Measurements from ENCODE around the gene FAM177A1.
"Not testable (repeated sequence)": the region's sequence is repeated elsewhere in the genome, so short reads cannot be mapped to it uniquely, and the experiment has no call there.

Gene FAM177A1

GRCh38 chr14:35034944-35035554, 11.0 kb upstream of the FAM177A1 start:
- H3K27me3 ChIP-seq (replicated peaks; ENCODE audit: control insufficient read depth, insufficient read depth, low read length, poor library complexity, severe bottlenecking); H3K9me3 ChIP-seq (ENCODE audit: control insufficient read depth, low read length); DNase-seq; H3K36me3 ChIP-seq (ENCODE audit: control insufficient read depth, insufficient read depth, low read length); H3K4me1 ChIP-seq (ENCODE audit: control insufficient read depth, insufficient read depth, low read length, poor library complexity, severe bottlenecking); H3K27ac ChIP-seq (ENCODE audit: insufficient read depth, low read length, poor library complexity, severe bottlenecking); H3K4me3 ChIP-seq (ENCODE audit: insufficient read depth, low read depth, low read length, poor library complexity, severe bottlenecking): not testable (repeated sequence)

DNA sequence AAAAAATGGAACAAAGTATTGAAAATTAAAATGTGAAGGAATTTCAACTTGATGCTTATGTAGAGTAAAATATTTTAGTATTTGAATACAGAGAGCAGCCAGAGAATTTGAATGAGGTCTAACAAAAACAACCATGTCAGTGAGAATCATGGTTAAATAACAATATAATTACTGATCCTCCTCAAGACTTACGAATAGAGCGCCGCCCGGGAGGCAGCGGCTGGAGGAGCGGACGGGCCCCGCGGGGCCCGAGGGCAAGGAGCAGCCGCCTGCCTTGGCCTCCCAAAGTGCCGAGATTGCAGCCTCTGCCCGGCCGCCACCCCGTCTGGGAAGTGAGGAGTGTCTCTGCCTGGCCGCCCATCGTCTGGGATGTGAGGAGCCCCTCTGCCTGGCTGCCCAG, 7.8 kb upstream of the FAM177A1 start:
- H3K4me3 ChIP-seq (ENCODE audit: insufficient read depth, low read depth, low read length, poor library complexity, severe bottlenecking); DNase-seq; H3K4me1 ChIP-seq (ENCODE audit: control insufficient read depth, insufficient read depth, low read length, poor library complexity, severe bottlenecking); H3K9me3 ChIP-seq (ENCODE audit: control insufficient read depth, low read length); H3K36me3 ChIP-seq (ENCODE audit: control insufficient read depth, insufficient read depth, low read length); H3K27ac ChIP-seq (ENCODE audit: insufficient read depth, low read length, poor library complexity, severe bottlenecking); H3K27me3 ChIP-seq (replicated peaks; ENCODE audit: control insufficient read depth, insufficient read depth, low read length, poor library complexity, severe bottlenecking): not testable (repeated sequence)

DNA sequence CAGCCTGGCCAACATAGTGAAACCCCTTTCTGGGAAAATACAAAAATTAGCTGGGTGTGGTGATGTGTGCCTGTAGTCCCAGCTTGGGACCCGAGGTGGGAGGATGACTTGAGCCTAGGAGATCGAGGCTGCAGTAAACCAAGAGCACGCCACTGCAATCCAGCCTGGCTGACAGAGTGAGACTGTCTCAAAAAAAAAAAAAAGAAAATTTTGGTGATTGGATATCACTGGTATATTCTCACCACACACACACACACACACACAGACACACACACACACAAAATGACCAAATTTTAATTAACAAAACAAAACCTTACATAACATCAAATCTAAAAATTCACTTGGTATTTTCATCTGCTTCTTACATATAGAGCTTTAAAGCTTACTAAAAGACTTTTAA, 3.4 kb upstream of the FAM177A1 start:
- Histone ChIP-seq H3K4me1 (ENCODE audit: control insufficient read depth, insufficient read depth, low read length, poor library complexity, severe bottlenecking) (peaks cover 7% of the 10 kb centered on the region), H3K4me3 (ENCODE audit: insufficient read depth, low read depth, low read length, poor library complexity, severe bottlenecking) (no peak overlapping the region), H3K27ac (ENCODE audit: insufficient read depth, low read length, poor library complexity, severe bottlenecking) (no peak overlapping the region), H3K36me3 (ENCODE audit: control insufficient read depth, insufficient read depth, low read length) (no peaks in the 10 kb centered on the region), H3K9me3 (ENCODE audit: control insufficient read depth, low read length) (no peaks in the 10 kb centered on the region), H3K27me3 (replicated peaks; ENCODE audit: control insufficient read depth, insufficient read depth, low read length, poor library complexity, severe bottlenecking) (no peaks in the 10 kb centered on the region)
- no peak for DNase-seq

DNA sequence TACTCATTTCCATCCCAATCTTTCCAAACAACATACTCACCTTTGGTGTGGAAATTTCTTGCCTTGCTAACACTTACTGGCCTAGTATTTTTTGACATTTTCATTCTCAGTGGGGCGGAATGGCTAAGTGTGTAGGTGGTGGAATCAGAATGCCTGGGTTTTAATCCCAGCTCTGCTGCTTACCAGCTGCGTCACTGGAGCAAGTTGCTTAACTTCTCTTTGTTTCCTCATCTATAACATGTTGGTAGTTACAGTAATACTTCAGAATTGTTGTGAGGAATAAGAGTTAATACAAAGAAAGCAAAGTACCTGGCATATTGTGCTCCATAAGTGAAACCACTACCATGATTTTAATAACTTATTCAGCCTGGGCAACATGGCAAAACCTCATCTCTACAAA, 3.0 kb upstream of the FAM177A1 start:
- Histone ChIP-seq H3K9me3 (ENCODE audit: control insufficient read depth, low read length) (no peaks in the 10 kb centered on the region), H3K4me3 (ENCODE audit: insufficient read depth, low read depth, low read length, poor library complexity, severe bottlenecking) (no peak overlapping the region), H3K36me3 (ENCODE audit: control insufficient read depth, insufficient read depth, low read length) (no peaks in the 10 kb centered on the region), H3K27ac (ENCODE audit: insufficient read depth, low read length, poor library complexity, severe bottlenecking) (no peak overlapping the region), H3K27me3 (replicated peaks; ENCODE audit: control insufficient read depth, insufficient read depth, low read length, poor library complexity, severe bottlenecking) (no peaks in the 10 kb centered on the region), H3K4me1 (ENCODE audit: control insufficient read depth, insufficient read depth, low read length, poor library complexity, severe bottlenecking) (peaks cover 11% of the 10 kb centered on the region)
- no peak for DNase-seq

GRCh38 chr14:35044939-35045797, 904 bp upstream of the FAM177A1 start:
- H3K9me3 ChIP-seq (ENCODE audit: control insufficient read depth, low read length), result no peaks in the 10 kb centered on the region
- H3K27ac ChIP-seq (ENCODE audit: insufficient read depth, low read length, poor library complexity, severe bottlenecking), result peak overlapping the region; percentile 98
- DNase-seq, result no peak
- no peaks in the 10 kb centered on the region for H3K27me3 ChIP-seq (replicated peaks; ENCODE audit: control insufficient read depth, insufficient read depth, low read length, poor library complexity, severe bottlenecking)
- H3K4me3 ChIP-seq (ENCODE audit: insufficient read depth, low read depth, low read length, poor library complexity, severe bottlenecking), result peak overlapping the region; percentile 36
- H3K36me3 ChIP-seq (ENCODE audit: control insufficient read depth, insufficient read depth, low read length), result no peaks in the 10 kb centered on the region
- peaks cover 13% of the 10 kb centered on the region for H3K4me1 ChIP-seq (ENCODE audit: control insufficient read depth, insufficient read depth, low read length, poor library complexity, severe bottlenecking)

- DNase-seq, result no peak
- Histone ChIP-seq H3K9me3 (ENCODE audit: control insufficient read depth, low read length) (no peaks in the 10 kb centered on the region), H3K4me1 (ENCODE audit: control insufficient read depth, insufficient read depth, low read length, poor library complexity, severe bottlenecking) (peaks cover 13% of the 10 kb centered on the region), H3K27me3 (replicated peaks; ENCODE audit: control insufficient read depth, insufficient read depth, low read length, poor library complexity, severe bottlenecking) (no peaks in the 10 kb centered on the region), H3K4me3 (ENCODE audit: insufficient read depth, low read depth, low read length, poor library complexity, severe bottlenecking) (peak overlapping the region; percentile 36), H3K27ac (ENCODE audit: insufficient read depth, low read length, poor library complexity, severe bottlenecking) (peak overlapping the region; percentile 98), H3K36me3 (ENCODE audit: control insufficient read depth, insufficient read depth, low read length) (no peaks in the 10 kb centered on the region)
These were observed 349 bp upstream of the FAM177A1 start for GRCh38 chr14:35045798-35046047.

- Histone ChIP-seq H3K4me3 (ENCODE audit: insufficient read depth, low read depth, low read length, poor library complexity, severe bottlenecking) (peak overlapping the region; percentile 92), H3K27ac (ENCODE audit: insufficient read depth, low read length, poor library complexity, severe bottlenecking) (peak overlapping the region; percentile 98)
- DNase-seq, result peak in 1 of 3 donors; percentile 34
These were observed 872 bp downstream of the FAM177A1 start for GRCh38 chr14:35046751-35047536.

DNA sequence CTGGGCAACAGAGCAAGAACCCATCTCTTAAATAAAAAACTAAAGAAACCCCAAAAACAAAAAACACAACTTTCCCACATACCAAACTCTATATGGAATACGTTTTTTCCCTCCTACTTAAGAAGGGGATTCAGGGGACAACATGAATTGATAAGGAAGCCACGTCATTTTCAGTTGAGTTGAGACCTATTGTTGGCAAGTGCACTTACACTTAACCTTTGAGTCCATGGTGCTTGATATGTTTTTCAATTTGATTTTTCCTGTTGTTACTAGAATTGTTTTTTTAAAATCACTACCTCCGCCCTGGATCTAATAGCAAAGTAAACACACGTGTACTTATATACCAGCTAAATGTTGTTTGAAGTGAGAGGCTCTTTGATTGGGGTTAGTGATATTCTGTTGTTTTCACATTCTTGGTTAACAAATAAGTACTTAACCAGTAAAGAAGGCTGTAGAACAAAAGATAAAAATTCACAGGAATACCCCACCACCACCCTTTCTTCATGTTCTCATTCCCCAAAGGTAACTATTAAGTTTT, 2.0 kb downstream of the FAM177A1 start:
- Histone ChIP-seq H3K9me3 (ENCODE audit: control insufficient read depth, low read length) (no peaks in the 10 kb centered on the region), H3K27me3 (replicated peaks; ENCODE audit: control insufficient read depth, insufficient read depth, low read length, poor library complexity, severe bottlenecking) (no peaks in the 10 kb centered on the region), H3K4me3 (ENCODE audit: insufficient read depth, low read depth, low read length, poor library complexity, severe bottlenecking) (no peak overlapping the region), H3K36me3 (ENCODE audit: control insufficient read depth, insufficient read depth, low read length) (peaks cover 5% of the 10 kb centered on the region), H3K27ac (ENCODE audit: insufficient read depth, low read length, poor library complexity, severe bottlenecking) (no peak overlapping the region), H3K4me1 (ENCODE audit: control insufficient read depth, insufficient read depth, low read length, poor library complexity, severe bottlenecking) (peaks cover 13% of the 10 kb centered on the region)
- DNase-seq, result no peak

More at GRCh38 chr14:35046751-35047536, 872 bp downstream of the FAM177A1 start:
- no peaks in the 10 kb centered on the region for H3K27me3 ChIP-seq (replicated peaks; ENCODE audit: control insufficient read depth, insufficient read depth, low read length, poor library complexity, severe bottlenecking)
- peaks cover 13% of the 10 kb centered on the region for H3K4me1 ChIP-seq (ENCODE audit: control insufficient read depth, insufficient read depth, low read length, poor library complexity, severe bottlenecking)
- H3K36me3 ChIP-seq (ENCODE audit: control insufficient read depth, insufficient read depth, low read length), result no peaks in the 10 kb centered on the region
- H3K9me3 ChIP-seq (ENCODE audit: control insufficient read depth, low read length), result no peaks in the 10 kb centered on the region

GRCh38 chr14:35050652-35051051, 4.6 kb downstream of the FAM177A1 start:
- no peaks in the 10 kb centered on the region for H3K9me3 ChIP-seq (ENCODE audit: control insufficient read depth, low read length)
- H3K36me3 ChIP-seq (ENCODE audit: control insufficient read depth, insufficient read depth, low read length), result peaks cover 5% of the 10 kb centered on the region
- no peaks in the 10 kb centered on the region for H3K27me3 ChIP-seq (replicated peaks; ENCODE audit: control insufficient read depth, insufficient read depth, low read length, poor library complexity, severe bottlenecking)
- peaks cover 13% of the 10 kb centered on the region for H3K4me1 ChIP-seq (ENCODE audit: control insufficient read depth, insufficient read depth, low read length, poor library complexity, severe bottlenecking)
- no peak for DNase-seq
- H3K27ac ChIP-seq (ENCODE audit: insufficient read depth, low read length, poor library complexity, severe bottlenecking), result no peak overlapping the region
- H3K4me3 ChIP-seq (ENCODE audit: insufficient read depth, low read depth, low read length, poor library complexity, severe bottlenecking), result no peak overlapping the region

DNA sequence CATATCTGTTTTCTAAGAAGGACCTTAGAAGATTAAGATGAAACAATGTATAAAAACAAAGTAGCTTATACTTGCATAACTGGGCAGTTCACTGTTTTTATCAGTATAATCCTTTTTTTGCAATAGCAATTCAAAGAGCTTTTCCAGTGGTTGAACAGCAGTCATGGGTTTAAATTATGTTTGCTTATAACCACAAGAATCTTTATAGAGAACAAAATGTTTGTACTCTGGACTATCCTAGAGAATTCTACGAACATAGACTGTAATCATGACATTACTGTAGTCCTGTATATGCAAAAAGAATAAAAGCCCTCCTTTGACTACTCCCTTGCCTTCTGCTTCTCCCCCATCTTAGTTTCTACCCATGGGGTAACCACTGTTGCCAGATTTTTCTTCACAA, 5.7 kb downstream of the FAM177A1 start:
- H3K9me3 ChIP-seq (ENCODE audit: control insufficient read depth, low read length), result no peaks in the 10 kb centered on the region
- H3K27ac ChIP-seq (ENCODE audit: insufficient read depth, low read length, poor library complexity, severe bottlenecking), result no peak overlapping the region
- H3K36me3 ChIP-seq (ENCODE audit: control insufficient read depth, insufficient read depth, low read length), result peaks cover 5% of the 10 kb centered on the region
- H3K4me1 ChIP-seq (ENCODE audit: control insufficient read depth, insufficient read depth, low read length, poor library complexity, severe bottlenecking), result peaks cover 13% of the 10 kb centered on the region
- no peak overlapping the region for H3K4me3 ChIP-seq (ENCODE audit: insufficient read depth, low read depth, low read length, poor library complexity, severe bottlenecking)
- H3K27me3 ChIP-seq (replicated peaks; ENCODE audit: control insufficient read depth, insufficient read depth, low read length, poor library complexity, severe bottlenecking), result no peaks in the 10 kb centered on the region
- no peak for DNase-seq

Data from effector memory CD4-positive, alpha-beta T cell (primary cell).